Stromal cell of bone marrow (primary cell): ENCODE data around the gene EFNA2.
"Not testable (repeated sequence)": the region's sequence is repeated elsewhere in the genome, so short reads cannot be mapped to it uniquely, and the experiment has no call there.

Experiments
- DNase-seq: peaks from one replicate; pipeline ENCODE4 v3.0.0-alpha.2; 2012; ENCODE audit warnings: low read depth

Gene EFNA2

DNA sequence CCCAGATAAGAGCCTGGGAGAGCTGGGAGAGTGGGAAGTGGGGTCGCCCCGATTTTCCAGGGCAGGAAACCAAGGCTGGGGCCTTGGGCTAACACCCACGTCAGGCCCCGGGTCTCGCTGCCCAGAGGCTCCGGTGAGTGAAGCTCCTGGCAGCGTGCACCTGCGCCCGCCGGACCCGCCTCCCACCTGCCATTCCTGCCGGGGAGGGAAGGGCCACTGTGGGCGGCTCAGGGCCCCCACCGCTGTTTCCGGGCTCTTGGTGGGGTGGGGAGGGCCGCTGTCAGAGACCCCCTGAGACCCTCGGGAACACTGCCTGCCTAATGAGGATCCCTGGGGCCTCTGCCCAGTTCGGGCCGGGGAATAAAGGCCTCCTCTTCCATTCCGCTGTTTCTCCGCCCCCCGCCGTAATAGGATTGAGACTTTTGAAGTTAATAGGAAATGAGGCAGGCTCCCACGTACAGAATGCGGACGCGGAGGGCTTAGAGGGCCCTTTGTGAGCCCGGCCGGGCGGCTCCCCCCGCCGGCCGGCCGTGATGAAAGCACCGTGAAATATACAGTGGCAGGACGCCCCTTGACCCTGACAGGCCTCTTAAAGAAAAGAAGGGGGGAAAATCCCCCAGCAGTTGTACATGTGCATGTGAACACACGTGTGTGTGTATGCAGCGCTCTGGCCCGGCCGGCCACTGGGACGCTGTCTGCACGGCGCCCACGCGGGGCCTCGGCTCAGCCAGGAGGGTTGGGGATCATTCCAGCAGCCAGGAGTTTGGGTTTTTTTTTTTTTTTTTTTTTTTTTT lies 33.2 kb downstream of the EFNA2 start:
- DNase-seq, result no peak

DNA sequence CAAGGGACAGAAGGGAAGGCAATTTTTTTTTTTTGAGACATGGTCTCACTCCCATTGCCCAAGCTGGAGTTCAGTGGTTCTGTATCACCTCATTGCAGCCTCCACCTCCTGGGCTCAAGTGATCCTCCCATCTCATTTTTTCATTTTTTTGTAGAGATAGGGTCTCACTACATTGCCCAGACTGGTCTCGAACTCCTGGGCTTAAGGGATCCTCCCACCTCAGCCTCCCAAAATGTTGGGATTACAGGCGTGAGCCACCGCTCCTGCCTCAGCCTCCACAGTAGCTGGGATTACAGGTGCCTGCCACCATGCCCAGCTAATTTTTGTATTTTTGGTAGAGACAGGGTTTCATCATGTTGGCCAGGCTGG lies 34.6 kb downstream of the EFNA2 start:
- not testable (repeated sequence) for DNase-seq

DNA sequence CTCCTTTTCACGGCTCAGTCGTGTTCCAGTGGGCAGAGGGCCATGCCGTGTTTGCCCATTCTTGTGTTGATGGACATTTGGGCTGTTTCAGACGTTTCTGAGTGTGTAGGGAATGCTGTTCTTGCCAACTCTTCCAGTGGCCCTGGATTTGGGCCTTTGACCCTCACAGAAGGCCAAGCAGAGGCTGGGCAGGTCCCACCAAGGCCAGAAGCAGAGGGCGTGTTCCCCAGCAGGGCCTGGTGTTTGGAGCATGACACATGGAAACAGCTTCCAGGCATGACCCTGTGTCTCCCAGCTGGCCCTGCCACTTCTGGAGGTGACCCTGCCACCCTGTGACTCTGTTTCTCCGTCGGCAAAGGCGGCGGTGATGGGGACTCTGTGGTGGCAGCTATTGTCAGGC lies 35.9 kb downstream of the EFNA2 start:
- no peak for DNase-seq

DNA sequence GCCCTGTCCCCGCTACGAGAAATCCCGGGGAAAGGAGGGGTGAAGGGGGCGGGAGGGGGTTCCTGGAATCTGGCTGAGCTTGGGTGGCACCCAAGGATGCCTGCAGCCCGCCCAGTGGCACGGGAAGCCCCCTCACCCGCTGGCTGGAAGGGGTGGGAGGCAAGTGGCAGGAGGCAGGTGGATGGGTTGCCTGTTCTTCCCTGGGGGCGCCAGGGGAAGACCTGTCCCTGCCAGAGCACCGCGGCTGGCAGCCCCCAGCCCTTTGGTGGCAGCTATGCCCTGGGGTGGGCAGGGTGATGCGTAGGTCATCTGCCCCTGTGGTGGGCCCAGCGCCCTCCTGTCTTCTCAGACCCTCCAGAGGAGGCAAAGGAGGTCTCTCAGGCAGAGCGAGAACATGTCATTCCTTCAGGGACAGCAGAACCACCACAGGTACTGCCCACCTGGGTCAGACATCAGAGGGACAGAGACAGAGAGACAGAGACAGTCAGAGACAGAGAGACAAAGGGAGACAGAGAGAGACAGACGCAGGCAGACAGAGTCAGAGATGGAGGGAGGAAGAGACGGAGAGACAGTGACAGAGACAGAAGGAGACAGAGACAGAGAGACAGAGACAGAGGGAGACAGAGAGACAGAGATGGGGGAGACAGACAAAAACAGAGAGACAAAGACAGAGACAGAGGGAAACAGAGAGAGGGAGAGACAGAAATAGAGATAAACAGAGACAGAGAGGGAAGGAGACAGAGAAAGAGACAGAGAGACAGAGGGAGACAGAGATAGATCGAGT lies 36.7 kb downstream of the EFNA2 start:
- DNase-seq, result no peak

DNA sequence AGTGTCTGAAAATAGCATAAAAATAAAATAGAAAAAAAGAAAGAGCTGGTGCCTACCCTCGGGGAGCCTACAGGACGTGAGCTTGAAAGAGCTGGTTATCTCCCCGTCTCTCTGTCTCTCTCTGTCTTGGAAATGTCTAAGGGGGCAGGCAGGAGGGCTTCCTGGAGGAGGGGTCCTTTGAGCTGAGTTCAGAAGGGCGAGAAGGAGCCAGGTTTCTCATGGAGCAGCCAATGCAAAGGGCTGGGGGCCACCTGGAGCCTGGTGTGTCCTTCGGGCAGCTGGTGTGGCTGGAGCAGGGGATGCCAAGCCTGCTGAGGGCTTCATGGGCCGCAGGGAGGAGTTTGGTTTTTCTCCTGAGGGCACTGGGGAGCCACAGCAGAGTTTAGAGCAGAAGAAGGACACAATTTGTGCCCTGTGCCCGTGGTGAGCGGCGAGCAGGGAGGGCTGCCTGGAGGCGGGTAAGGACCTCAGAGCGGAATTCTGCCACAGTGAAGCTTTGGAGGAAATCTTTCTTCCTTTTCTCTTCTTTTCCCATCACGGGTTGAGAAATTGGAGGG lies 38.7 kb downstream of the EFNA2 start:
- DNase-seq, result no peak

DNA sequence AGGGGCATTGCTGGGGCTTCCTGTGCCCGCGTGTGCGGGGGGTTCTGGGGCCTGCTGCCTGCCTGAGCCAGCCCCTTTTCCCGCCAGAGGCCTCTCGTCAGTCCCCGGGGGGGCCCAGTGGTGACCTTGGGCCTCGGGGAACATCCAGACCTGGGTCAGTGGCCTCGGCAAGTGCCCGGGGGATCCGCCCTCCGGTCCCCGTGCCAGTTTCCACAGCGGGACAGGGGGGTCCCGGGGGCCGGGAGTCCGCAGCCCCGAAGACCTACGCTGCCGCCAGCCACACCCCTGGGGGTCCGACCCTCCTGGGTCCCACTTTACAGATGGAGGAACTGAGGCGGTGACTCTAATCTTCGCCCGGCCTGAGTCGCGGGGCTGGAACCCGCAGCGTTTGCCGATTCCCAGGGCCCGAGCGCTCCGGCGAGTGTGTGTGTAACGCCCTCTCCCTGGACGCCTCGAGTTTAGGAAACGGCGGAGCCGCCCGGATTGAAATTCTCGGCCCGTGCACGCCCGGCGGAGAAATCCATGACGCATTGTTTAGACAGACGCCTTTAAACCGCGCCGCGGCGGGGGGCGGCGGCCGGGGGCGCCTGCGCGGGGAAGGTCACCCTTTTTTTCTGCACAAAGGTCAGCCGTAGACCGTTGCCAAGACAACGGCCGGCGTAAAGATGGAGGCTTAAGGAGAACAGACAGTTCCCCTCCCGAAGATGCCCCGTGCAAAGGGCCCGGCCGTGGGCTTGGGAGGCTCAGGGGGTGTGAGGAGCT lies 39.3 kb downstream of the EFNA2 start:
- peak; percentile 67 for DNase-seq

DNA sequence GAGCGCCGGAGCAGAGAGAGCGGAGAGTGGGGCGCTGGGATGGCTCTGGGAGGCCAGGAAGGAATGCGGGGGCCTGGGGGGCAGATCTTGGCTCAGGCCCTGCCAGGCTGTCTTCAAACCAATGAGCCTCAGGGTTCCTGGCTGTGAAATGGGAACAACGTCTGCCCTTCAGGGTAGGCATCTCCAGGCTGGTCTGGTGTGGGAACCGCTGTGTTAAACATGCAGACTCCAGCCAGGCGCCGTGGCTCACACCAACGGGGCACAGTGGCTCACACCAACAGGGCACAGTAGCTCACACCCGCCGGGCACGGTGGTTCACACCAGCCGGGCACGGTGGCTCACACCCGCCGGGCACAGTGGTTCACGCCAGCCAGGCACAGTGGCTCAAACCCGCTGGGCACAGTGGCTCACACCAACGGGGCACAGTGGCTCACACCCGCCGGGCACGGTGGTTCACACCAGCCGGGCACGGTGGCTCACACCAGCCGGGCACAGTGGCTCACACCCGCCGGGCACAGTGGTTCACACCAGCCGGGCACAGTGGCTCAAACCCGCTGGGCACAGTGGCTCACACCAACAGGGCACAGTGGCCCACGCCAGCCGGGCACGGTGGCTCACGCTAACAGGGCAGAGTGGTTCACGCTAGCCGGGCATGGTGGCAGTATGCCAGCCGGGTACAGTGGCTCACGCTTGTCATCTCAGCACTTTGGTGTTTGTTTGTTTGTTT lies 40.1 kb downstream of the EFNA2 start:
- DNase-seq, result no peak

DNA sequence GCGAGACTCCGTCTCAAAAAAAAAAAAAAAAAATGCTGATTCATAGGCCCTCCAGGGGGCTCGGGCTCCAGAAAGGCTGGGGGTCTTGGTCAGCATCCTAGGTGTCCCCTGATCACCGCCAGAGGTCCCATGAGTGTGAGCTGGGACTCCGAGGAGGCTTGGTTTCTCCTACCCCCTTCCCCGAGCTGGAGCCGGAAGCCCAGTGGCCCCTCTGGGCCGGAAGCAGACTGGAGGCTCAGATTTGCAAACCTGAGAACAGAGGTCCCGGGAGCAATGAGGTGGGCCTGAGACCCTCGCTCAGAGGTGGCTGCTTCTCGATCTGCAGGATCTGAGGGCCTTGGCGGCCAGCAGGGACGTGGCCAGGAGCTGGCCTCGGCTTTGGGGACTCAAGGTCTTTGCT lies 41.5 kb downstream of the EFNA2 start:
- DNase-seq, result no peak

DNA sequence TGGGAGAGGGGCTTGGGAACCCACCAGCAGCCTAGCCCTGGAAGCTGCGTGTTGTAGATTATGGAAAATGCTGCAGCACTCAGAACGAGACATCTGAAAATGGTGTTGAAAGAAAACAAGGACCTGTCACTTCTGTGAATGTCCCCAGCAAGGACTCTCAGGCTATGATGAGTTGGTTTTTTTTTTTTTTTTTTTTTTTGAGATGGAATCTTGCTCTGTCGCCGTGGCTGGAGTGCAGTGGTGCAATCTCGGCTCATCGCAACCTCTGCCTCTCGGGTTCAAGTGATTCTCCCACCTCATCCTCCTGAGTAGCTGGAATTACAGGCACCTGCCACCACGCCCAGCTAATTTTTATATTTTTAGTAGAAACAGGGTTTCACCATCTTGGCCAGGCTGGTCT lies 46.5 kb downstream of the EFNA2 start:
- not testable (repeated sequence) for DNase-seq

DNA sequence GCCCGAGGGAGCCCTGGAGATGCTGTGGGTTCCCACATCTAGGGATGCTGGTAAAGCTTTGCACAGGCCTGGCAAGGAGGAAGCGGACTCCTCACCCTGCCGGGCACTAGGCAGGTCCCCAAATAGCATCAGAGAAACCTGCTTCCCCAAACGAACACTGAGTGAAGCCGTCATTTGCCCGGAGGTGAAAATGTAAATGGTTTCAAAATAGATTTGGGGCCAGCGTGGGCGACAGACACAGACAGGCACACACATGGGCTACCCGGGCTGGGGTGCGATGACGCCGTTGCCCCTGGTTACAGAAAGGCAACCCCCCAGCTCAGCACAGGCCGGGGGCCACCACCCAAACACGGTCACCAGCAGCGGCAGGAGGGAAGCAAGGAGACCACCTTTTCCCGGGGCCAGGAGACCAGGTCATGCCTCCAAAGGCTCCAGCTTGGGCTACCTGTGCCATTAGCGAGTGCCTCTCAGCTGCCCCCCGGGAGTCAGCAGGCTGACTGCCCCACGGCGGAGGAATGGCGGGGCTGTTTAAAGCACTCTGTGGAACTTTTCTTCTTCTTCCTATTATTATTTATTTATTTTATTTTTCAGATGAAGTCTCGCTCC lies 50.5 kb downstream of the EFNA2 start:
- DNase-seq, result no peak

DNA sequence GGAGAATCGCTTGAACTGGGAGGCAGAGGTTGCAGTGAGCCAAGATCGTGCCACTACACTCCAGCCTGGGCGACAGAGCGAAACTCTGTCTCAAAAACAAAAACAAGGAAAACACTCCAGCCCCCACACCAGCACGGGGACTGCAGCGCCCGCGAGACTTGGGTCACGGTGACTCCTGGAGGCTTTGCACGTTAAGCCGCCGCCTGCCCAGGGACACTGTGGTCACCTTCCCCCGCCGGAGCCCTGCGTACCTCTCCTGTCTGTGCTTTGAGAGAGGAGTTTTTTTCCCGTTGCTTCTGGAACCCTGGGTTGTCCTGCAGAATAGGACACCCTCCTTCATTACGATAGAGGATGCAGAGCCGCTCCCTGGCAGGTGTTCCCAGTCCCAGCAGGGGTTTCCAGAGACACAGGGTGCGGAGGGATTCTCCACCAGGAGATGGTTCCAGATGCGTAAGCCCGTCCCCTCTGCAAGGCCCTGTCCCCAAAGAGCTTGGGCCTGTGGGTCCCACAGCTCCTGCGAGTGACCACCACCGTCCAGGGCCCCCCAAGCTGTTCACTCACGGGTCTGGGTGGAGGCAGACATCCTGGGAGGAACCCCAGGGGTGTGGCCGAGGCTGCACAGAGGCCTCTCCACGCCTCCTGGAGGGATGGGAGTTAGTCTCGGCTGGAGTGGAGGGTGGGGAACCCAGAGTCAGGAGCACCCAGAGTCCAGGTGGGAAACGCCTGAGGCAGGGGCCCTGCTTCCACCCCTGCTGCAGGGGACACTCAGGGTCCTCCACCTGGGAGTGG lies 55.2 kb downstream of the EFNA2 start:
- no peak for DNase-seq

DNA sequence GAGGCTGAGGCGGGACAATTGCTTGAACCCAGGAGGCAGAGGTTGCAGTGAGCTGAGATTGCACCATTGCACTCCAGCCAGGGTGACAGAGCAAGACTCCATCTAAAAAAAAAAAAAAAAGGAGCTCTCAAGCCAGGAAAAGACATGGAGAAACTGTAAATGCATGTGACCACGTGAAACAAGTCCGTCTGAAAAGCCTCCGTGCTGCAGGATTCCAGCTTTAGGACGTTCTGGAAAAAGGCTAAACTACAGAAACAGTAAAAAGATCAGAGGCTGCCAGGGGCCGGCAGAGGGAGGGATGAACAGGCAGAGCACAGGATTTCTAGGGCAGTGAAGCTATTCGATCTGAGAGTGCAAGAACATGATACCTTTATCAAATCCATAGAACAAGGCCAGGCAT lies 57.4 kb downstream of the EFNA2 start:
- DNase-seq, result no peak

DNA sequence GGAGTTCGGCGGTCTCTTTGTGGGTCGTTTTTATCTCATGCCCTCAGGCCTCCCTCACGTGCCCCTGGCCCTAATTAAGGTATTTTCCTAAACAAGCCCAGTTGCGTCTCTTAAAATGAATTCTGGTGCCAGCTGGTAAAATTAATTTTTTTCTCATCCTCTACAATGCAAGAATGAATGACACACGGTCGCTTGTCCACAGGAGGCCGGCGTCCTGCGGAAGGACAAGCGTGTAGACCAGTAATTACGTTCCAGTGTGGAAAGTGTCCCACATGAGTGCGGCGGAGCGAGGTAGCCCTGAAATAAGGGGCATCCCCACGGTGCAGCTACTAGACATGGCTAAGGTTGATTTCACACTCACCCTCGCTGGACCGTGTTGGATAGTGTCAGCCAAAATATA lies 63.5 kb downstream of the EFNA2 start:
- DNase-seq, result no peak

DNA sequence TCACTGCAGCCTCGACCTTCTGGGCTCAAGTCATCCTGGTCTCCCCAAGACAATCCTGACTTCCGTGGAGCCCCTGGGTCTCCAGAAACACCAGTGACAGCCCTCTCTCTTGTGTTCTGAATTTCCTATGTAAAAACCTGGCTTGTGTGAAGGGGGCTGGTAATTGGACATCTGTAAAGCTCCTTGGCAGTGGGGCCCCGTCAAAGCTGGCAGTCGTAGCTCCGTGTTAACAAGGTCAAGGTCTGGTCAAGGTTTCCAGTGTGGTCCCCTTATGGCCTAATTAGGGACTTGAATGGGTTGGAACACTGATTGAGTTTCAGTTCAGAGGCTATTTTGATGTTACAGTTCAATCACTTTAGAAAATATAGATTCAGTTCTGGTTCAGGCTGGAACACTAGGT lies 65.2 kb downstream of the EFNA2 start:
- DNase-seq, result no peak
